Medulla oblongata (tissue), 1 donor: Measurements from ENCODE around the gene RELB.
"Not testable (repeated sequence)": the region's sequence is repeated elsewhere in the genome, so short reads cannot be mapped to it uniquely, and the experiment has no call there.

ENCODE experiments used
- DNase-seq: peaks from one replicate; pipeline ENCODE4 v3.0.0-alpha.2; 2015; ENCODE audit errors: extremely low spot score

The RELB gene

GRCh38 chr19:45001087-45001739 is at the start of gene RELB:
TSS of gene RELB (plus strand) at chr19:45001464. CDS start at chr19:45001580, 116 bp downstream.
- peak; percentile 93 for DNase-seq

- DNase-seq: no peak
These were observed 47.0 kb upstream of the RELB start for GRCh38 chr19:44954278-44954648.

GRCh38 chr19:44954649-44955504 is 46.4 kb upstream of the RELB start, which contains the start of gene CLPTM1:
TSS of gene CLPTM1 (plus strand) at chr19:44955380. CDS start at chr19:44955396, 16 bp downstream.
- peak; percentile 97 for DNase-seq

- no peak for DNase-seq
These were observed 45.5 kb upstream of the RELB start for GRCh38 chr19:44955505-44956439.

- DNase-seq: no peak
These were observed 43.7 kb upstream of the RELB start for GRCh38 chr19:44957526-44957925.

- no peak for DNase-seq
These were observed 43.2 kb upstream of the RELB start for GRCh38 chr19:44958090-44958489.

GRCh38 chr19:44959691-44960090 is 41.6 kb upstream of the RELB start:
- no peak for DNase-seq

- no peak for DNase-seq
These were observed 40.1 kb upstream of the RELB start for GRCh38 chr19:44960906-44961728.

GRCh38 chr19:44961821-44962220 is 39.4 kb upstream of the RELB start:
- no peak for DNase-seq

GRCh38 chr19:44968118-44968517 is 33.1 kb upstream of the RELB start:
- DNase-seq: no peak

GRCh38 chr19:44968670-44969069 is 32.6 kb upstream of the RELB start:
- DNase-seq: no peak

GRCh38 chr19:44969437-44969836 is 31.8 kb upstream of the RELB start:
- no peak for DNase-seq

GRCh38 chr19:44971451-44971850 is 29.8 kb upstream of the RELB start:
- DNase-seq: not testable (repeated sequence)

- no peak for DNase-seq
These were observed 28.5 kb upstream of the RELB start for GRCh38 chr19:44972802-44973201.

- DNase-seq: no peak
These were observed 27.1 kb upstream of the RELB start for GRCh38 chr19:44973982-44974735.

- no peak for DNase-seq
These were observed 26.4 kb upstream of the RELB start for GRCh38 chr19:44974857-44975256.

GRCh38 chr19:44975444-44975843 is 25.8 kb upstream of the RELB start:
- no peak for DNase-seq

GRCh38 chr19:44984005-44984404 is 17.3 kb upstream of the RELB start:
- no peak for DNase-seq

- no peak for DNase-seq
These were observed 15.8 kb upstream of the RELB start for GRCh38 chr19:44985445-44985844.

GRCh38 chr19:44986389-44986788 is 14.9 kb upstream of the RELB start:
- no peak for DNase-seq
